H1 (cell line): ENCODE measurements around the gene CAMKK1. TPM values are rescaled to one million over a fixed set of nuclear protein-coding genes. Genes with fewer than 3 reads are reported as not detected.

ENCODE experiments used
- ASH2L ChIP-seq: fragments of 200-600, 300-600 bp; sonication (generic); IDR thresholded peaks from one replicate; pipeline ENCODE4 v1.7.1; 2017; ENCODE audit warnings: low read length
- BRCA1 ChIP-seq: IDR thresholded peaks from 2 replicates; pipeline ENCODE4 v1.6.1; 2012; ENCODE audit warnings: low read depth, low read length, improper control_type of control experiment
- polyA plus RNA-seq, 7 experiments: library from polyadenylated mRNA; depleted of rRNA in 3 of 7; stranded (reverse) in 5 of 7; unstranded in 2 of 7; fragments of >200 nt in 5 of 7; fragments of 200-250 nt in 2 of 7; gene quantifications; 1 replicate in 5 of 7; 2 replicates in 1 of 7; 4 replicates in 1 of 7; pipeline versions ENCODE4 v1.2.1 to v1.2.3, GENCODE V29; 2011 to 2013; ENCODE audit warnings: missing spikeins in 2 of 7, mixed read lengths in 2 of 7
- total RNA-seq: library from RNA; stranded (reverse); fragmentation: NEBNext Ultra II Directional; extraction: Animal tissue kit (Norgen Biotek cat#: 25700); gene quantifications from 2 replicates; pipeline ENCODE4 v1.2.1, GENCODE V29; 2021

Gene CAMKK1
- total and polyA plus RNA-seq, 2 of the 8 experiments (the other 6 are each of a cell fraction or from before 2014, with no cell fraction given): 7.1 to 7.6 TPM

DNA sequence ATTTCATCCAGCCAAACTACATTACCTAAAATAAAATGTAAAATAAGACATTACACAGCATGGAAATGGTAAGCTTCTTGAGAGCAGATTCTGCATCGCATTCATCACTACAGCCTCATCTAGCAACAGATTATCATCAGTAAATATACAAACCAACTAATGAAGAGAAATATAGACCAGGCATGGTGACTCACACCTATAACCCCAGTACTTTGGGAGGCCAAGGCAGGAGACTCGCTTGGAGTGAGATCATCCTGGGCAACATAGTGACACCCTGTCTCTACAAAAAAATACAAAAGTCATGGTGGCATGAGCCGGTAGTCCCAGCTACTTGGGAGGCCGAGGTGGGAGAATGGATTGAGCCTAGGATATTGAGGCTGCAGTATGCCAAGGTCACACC, 66.7 kb downstream of the CAMKK1 start (continued):
- TF ChIP-seq BRCA1: no peak
- no peak for TF ChIP-seq ASH2L
